GM18508 (cell line): ENCODE measurements around the gene KDM4B.

Experiments
- ATAC-seq: cut with Tn5 transposase; IDR thresholded peaks from one replicate; pipeline ENCODE4 v1.9.1; 2021; ENCODE audit warnings: moderate number of reproducible peaks; ENCODE audit not compliant: insufficient read depth, unreplicated experiment

Gene KDM4B

DNA sequence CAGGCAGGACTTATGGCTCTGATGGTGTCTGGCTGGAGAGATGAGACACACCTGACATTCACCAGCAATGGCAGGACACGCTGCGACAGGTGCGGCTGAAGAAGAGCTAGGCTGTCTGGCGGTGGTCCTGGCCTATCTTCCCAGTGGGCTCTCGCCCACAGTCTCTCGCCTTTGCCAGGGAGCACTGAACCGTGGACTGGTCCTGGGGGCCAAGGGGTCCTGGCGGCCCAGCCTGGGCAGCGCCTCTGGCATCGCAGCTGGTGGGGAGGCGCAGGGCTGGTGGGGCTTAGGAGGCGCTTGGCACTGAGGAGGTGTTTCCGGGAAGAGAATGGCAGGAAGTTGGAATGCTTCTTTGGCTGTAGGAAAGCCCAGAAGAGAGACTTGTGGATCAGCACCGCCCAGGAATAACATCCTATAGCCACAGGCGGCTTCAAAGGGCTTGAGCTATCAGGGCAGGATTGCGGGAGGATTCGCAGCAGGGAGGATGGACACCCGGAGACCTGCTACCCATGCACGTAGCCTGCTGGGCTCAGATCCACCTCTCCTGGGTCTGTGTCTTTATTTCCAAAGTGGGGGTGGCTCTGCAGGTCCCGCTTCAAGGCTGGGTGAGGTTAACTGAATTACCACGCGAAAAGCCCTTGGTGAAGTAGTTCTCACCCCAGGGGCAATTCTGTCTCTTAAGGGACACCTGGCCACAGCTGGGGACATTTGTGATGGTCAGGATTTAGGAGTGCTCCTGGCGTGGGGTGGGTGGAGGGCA lies 14.6 kb downstream of the KDM4B start:
- ATAC-seq, result no peak

DNA sequence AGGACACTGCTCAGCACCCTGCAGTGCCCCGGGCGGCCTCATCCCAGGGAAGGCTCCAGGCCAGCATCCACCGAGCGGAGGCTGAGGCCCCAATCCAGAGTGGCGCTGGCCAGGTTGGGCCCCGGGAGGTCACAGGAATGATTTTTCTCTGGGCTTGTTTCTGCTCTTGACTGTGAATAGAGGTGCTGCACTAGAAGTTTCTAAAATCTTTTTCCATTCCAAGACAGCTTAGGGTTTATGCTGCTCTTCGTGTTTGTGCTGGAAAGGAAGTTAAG lies 15.1 kb downstream of the KDM4B start:
- ATAC-seq, result no peak

DNA sequence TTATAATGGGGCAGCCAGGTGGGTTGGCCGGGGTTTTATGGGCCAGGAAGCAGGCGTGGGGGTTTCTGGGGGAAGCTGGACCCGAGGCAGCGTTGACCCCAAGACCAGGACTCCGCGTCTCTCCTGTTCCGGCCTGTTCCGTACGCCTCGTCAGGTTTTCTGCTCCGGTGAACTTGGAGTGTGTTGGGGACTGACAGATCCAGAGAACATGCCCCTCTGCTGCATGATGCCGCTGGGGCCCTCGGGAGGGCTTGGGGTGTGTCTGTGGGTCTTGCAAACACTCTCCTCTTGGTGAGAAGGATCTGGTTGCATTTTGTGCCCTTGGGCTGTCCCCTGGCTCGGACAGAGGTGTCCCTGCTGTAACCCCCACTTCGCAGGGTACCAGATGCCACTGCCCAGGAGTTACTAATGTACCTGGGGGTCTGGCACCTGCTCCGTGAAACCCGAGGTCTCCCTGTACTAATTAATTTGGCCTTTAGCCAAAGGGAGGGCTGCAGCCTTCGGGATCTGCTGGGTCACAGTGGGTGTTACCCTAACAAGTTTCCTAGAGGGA lies 15.6 kb downstream of the KDM4B start:
- ATAC-seq, result no peak

DNA sequence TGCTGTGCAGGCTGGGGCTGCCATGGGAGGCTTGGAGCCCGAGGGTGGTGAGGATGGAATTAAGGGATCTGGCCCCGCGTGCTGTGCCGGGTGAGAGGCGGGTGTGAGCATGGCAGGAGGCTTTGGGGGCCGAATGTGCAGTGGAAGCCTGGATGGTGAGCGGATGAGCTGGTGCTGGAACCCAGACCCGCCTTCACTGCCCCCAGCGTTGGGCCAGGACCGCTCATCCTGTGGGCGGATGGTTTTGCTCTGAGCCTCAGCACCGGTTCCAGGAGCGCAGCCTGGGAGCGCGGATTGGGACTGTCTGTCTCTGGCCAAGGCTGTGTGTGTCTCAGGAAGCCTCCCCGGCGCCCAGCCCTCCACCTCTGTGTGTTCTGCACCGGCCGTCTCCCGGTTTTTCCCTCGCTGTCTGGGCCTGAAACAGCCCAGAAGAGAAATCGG lies 16.7 kb downstream of the KDM4B start:
- no peak for ATAC-seq

DNA sequence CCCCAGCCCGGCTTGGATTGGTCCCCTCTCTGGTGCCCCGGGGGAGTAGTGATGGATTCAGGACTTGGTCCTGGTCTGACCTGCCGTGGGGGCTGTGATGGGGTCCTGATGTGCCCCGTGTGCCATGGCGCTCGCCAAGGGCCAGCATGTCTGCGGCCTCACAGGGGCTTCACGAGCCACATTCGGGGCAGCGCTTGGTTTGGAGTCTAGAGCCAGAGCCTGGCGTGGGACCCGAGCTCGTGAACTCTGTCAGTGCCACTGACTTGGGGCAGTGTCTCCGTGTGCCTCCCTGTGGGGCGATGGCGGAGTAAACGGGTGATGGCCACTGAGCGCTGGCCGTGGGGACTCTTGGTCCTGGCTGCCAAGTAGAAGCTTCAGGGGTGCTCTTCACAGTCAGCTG lies 17.1 kb downstream of the KDM4B start:
- no peak for ATAC-seq

DNA sequence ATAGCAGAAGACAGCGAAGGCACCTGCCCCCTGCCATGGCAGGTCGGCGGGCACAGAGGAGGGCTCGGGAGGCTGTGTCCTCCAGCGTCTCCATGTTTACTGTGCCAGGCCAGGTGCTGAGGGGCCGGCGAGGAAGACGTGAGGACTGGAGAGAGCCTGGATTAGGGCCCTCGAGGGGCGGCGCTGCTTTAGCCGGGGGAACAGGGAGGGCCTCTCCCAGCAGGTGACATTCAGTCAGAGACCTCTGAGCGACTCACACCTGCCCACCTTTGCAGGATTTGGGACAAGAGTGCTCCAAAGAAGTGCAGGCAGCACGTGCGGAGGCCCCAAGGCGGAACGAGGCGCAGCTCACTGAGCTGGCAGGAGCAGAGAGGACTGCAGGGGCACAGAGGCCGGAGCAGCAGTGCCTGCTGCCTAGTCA lies 17.6 kb downstream of the KDM4B start:
- ATAC-seq, result no peak

DNA sequence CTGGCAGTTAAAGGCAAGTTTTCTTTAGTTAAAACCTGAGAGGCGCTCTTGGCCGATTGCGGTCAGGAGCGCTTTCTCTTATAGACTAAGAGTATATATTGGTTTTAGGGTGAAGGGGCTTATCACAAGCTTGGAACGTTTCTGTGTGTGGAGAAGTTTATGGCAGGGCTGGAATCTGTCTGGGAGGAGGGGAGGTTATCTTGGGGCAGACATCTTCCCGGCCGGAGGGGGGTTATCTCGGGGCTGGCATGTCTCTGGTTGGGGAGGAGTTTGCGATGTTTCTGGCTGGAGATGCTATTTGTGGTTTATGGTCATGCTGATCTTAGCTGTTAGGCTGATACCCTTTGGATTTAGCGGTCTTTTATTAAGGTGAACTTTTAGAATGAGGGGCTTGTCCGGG lies 18.3 kb downstream of the KDM4B start:
- ATAC-seq, result no peak

DNA sequence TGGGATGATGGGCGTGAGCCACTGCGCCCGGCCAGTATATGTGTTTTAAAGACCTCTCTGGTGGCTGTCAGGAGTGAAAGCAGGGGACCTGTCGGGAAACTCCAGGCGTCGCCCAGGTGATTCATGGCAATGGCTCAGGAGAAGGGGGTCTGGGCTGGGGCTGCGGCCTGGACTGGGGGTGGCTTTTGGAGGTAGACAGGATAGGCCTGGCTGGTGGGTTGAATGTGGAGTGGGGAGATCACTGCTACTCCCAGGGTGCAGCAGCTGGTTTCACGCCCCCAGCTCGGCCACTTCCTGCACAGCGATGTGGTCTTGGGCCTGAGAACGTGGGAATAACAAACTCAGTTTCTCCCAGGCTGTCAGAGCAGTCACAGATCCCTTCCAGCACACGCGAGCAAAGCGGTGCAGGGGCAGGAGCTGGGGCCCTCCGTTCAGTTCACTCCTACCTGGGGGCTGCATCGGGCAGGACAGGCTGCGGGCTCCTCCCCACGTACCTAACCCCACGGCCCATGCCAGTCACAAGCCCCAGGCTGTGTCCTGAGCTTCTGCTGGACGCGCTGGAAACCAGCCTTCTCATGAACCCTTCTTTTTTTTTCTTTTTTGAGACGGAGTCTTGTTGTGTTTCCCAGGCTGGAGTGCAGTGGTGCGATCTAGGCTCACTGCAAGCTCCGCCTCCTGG lies 18.9 kb downstream of the KDM4B start:
- no peak for ATAC-seq

DNA sequence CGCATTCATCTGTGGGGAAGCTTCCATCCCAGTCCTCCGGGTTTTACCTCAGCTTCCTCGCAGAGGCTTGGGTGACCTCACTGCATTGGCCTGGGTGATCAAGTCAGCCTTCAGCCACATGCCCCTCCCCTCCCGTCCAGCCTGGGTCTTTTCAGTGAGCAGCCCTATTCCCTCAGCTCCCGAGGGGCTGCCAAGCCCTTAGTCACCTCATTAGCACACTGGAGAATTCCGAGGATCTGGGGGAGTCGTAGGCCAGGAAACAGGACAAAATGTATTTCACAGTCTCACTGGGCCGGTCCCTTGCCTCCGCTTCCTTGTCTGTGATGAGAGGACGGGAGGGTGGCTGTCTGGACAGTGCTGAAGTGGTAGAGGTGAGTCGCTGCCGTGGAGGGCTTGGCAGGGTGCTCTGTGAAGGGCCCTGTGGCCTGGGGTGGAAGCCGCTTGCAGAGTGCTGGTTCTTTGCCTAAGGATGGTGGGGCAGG lies 19.9 kb downstream of the KDM4B start:
- no peak for ATAC-seq

DNA sequence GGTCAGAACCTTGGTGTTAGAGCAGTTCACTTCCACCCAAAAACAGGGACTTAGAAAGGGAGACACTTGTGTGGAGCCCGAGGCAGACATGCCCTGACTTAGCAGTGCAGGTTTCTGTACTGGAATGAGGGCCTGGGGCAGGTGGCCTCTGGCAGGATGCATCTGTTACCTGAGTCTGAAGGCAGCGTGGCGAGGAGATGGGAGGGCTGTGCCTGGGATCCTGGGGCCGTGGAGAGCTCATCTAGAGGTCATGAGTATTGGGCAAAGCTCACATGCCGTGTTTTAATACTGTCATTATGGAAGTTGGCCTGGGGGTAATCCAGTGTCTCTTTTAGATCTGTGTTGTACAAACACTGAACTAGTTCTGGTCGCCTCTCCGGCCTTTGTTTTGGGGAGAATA lies 21.4 kb downstream of the KDM4B start:
- no peak for ATAC-seq

DNA sequence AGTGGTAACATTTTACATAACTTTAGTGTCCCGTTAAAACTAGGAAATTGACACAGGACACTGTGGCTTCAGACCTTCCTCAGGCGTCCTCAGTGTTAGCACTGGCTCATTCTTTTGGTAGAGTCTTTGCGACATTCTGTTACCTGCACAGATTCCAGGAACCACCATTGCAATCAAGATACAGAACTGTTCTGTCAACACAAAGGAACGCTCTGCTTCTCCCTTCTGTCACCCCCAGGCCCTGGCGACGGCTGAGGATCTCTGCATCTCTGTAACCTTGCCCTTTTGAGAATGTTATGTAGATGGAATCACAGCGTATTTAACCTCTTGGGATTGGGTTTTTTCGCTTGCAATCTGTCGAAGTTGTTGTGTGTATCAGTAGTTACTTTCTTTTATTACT lies 22.6 kb downstream of the KDM4B start:
- ATAC-seq, result no peak

DNA sequence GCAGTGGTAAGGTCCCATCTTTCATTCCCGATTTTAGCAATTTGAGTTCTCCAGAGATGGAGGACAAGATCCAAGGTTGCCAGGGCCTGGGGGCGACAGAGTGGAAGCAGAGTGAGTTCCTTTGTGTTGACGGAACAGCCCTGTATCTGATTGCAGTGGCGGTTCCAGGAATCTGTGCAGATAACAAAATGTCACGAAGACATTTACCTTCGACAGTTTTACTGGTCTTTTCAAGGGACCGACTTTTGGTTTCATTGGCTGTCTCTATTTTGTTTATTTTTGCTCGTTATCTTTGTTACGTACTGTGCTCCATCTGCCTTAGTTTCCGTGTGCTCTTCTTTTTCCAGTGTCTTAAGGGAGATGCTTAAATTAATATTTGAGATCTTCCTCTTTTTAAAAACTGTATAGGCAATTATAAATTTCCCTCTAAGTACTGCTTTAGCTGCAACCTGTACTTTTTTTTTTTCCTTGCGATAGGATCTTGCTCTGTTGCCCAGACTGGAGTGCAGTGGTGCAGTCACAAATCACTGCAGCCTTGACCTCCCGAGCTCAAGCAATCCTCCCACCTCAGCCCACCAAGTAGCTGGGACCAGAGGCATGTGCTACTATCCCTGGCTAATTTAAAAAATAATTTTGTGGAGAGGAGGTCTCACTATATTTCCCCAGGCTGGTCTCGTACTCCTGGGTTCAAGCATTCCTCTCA lies 23.2 kb downstream of the KDM4B start:
- no peak for ATAC-seq

DNA sequence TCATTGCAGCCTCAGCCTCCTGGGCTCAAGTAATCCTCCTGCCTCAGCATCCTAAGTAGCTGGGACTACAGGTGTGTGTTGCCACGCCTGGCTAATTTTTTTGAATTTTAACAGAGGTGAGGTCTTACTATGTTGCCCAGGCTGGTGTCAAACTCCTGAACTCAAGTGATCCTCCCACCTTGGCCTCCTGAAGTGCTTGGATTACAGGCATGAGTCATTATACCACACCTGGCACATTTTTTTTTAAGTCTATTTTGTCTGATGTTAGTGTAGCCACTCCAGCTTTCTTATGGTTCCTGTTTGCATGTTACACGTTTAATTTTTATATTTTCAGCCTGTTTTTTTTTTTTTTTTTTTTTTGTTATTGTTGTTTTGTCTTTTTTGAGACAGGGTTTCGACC lies 24.8 kb downstream of the KDM4B start:
- no peak for ATAC-seq

DNA sequence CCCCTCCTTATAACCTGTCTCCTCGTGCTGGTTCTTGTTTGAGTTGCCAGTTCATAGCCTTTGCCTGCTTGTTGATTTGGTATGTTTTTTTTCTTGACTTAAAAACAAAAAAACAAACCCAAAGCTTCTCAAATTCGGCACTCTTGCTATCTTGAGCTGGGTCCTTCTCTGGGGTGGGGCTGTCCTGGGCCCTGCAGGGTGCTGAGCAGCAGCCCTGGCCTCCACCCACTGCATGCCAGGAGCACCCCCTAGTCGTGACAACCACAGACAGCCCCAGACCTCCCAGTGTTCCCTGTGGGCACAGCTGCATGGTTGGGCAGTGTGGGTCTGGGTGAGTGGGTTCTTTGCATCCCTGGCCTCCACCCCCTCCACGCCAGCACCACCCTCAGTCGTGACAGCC lies 27.8 kb downstream of the KDM4B start:
- ATAC-seq, result no peak

DNA sequence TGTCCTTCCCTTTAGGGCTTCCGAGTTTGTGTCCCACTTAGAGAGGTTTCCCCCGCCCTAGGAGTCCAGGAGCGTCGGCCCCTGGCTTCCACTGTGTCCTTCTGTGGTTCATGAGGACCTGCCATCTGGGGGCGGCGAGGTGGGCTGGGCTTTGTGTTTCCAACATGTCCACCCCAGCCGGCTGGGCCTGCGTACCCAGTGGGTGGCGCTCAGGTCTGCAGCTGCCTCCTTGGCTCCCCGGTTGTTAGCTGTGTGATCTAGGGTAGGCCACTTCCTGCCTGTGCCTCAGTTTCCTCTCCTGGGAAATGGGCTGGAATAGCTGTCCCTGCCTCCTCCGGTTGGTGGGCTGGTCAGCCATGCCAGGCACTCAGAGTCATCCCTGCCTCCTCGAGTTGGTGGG lies 28.4 kb downstream of the KDM4B start:
- ATAC-seq, result no peak

DNA sequence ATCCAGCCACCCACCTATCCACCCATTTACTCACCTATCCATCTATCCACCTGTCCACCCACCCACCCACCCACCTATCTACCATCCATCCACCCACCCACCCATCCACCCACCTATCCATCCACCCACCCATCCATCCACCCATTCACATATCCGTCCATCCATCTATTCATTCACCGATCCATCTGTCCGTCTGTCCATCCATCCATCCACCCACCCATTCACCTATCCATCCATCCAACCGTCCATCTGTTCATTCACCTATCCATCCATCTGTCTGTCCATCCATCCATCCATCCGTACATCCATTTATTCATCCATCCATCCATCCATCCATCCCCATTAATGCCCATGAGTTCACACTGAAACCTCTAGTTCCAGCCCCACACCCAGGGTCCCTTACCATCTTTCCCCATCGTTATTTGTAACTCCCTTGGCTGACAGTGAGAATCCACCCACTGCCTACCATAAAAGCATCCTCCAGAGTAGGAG lies 31.3 kb downstream of the KDM4B start:
- no peak for ATAC-seq

DNA sequence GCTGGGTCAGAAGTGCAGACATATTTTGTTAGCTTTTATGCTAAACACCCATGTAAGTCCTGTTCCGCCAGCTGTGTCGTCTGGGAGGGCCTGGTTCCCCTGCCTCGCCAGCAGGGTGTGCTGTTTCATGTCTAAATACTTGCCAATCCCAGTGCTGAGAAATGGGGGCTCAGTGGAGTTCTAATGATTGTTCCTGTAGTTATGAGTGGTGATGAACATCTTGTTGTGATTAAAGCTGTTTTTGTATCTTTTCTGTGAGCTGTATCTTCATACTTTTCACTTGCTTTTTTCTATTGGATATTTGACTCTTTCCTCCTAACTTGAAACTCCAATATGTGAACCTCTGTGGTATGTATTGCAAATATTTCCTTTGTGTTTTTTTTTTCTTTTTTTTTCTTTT lies 32.7 kb downstream of the KDM4B start:
- no peak for ATAC-seq

DNA sequence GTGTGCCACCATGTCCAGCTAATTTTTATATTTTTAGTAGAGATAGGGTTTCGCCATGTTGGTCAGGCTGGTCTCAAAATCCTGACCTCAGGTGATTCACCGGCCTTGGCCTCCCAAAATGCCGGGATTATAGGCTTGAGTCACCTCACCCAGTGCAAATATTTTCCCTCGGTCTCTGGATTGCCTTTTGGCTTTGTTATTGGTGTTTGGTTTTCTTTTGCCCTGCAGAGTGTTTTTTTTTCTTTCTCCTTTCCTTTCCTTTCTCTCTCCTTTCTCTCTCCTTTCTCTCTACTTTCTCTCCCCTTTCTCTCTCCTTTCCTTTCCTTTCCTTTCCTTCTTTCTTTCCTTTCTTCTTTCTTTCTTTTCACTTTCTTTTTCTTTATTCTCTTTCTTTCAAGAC lies 33.2 kb downstream of the KDM4B start:
- ATAC-seq, result no peak

DNA sequence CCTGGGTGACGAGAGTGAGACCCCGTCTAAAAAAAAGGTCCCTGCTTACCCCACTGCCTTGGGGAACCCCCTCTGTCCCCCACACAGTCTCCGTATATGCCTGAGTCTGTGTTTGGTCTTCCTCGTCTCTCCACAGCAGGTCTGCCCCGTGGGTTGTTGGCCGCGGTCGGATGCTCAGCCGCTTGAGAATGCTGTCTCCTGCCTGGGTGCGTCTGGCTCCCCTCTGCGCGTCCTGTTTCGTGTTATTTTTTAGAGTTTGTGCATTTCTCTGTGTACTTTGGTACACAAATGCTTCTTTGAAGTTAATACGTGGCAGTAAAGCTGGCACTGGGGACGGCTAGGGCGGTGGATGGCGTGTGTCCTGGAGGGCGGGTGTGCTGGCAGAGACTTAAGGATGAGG lies 34.9 kb downstream of the KDM4B start:
- ATAC-seq, result no peak

DNA sequence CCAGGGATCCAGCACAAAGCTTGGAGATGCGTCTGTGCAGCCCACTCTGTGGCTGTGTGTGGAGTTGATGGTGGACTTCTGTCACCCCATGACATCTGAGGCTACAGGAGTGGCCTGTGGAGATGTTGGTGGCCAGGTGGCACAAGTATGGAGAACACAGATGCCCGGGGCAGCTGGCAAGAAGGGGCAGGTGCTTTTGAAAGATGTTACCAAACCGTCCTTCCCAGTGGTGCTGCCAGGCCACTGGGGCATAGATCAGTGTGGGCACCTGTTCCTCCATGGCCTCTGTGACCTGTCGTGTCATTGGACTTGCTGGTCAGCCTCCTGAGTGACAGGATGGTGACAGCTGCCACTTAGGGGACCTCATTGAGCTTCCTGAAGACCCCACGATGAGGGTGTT lies 36.2 kb downstream of the KDM4B start:
- ATAC-seq, result no peak

DNA sequence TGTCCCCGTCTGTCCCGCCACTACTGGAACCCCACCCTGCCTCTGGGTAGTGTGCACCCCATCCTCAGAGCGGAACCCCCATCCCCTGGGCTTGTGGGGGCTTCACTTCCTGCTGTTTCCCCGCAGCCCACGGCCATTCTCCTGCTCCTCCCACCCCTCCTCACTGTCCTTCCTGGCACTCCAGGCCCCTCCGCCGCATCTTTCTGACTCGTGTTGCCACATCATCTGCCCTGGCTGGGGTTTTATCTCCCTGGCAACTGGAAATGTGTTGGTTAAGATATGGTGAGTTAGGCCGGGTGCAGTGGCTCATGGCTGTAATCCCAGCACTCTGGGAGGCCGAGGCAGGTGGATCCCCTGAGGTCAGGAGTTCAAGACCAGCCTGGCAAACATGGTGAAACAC lies 37.3 kb downstream of the KDM4B start:
- ATAC-seq, result no peak
